Lung (tissue), 12 donors: ENCODE measurements around the gene SFMBT1. TPM values are rescaled to one million over a fixed set of nuclear protein-coding genes. Genes with fewer than 3 reads are reported as not detected.
A peak's percentile ranks its signal among the peaks of the same experiment; 100 is the strongest.

Source experiments
- ATAC-seq: fragments of 200-7000 bp; cut with Tn5 transposase; one replicate; pipeline ENCODE4 v1.9.1; 2020; ENCODE audit warnings: moderate number of reproducible peaks; ENCODE audit not compliant: insufficient read depth, low FRiP score
- DNase-seq, 3 donors: peaks; one replicate each; pipeline ENCODE4 v3.0.0-alpha.2; 2013 to 2017
- H3K27ac ChIP-seq, 2 donors: one replicate each; pipeline ENCODE4 v1.5.1; 2013; ENCODE audit warnings: mild to moderate bottlenecking in 2 of 2, moderate library complexity in 2 of 2, control low read depth in 1 of 2, inconsistent platforms in 1 of 2, low read depth in 1 of 2, low read length in 1 of 2
- H3K27me3 ChIP-seq, 3 donors: one replicate each; pipeline ENCODE4 v1.5.1; 2013; ENCODE audit warnings: low read length in 2 of 3; ENCODE audit not compliant: control insufficient read depth in 3 of 3, insufficient read depth in 3 of 3
- H3K36me3 ChIP-seq, 4 donors: one replicate each; pipeline ENCODE4 v1.5.1; 2013; ENCODE audit warnings: low read length in 4 of 4, mild to moderate bottlenecking in 1 of 4, moderate library complexity in 1 of 4; ENCODE audit not compliant: control insufficient read depth in 4 of 4, insufficient read depth in 4 of 4
- H3K4me1 ChIP-seq, 5 donors: one replicate each; pipeline ENCODE4 v1.5.1; 2013; ENCODE audit warnings: low read length in 5 of 5, mild to moderate bottlenecking in 2 of 5, moderate library complexity in 1 of 5; ENCODE audit not compliant: control insufficient read depth in 5 of 5, insufficient read depth in 5 of 5
- H3K4me3 ChIP-seq: one replicate; pipeline ENCODE4 v1.5.1; 2013; ENCODE audit warnings: mild to moderate bottlenecking, control low read depth, moderate library complexity
- H3K9ac ChIP-seq, 2 donors: one replicate each; pipeline ENCODE4 v1.5.1; 2013; ENCODE audit warnings: low read length in 2 of 2, control low read depth in 1 of 2; ENCODE audit not compliant: insufficient read depth in 1 of 2
- H3K9me3 ChIP-seq, 4 donors: one replicate each; pipeline ENCODE4 v1.5.1; 2013; ENCODE audit warnings: low read length in 3 of 4, mild to moderate bottlenecking in 1 of 4, moderate library complexity in 1 of 4; ENCODE audit not compliant: control insufficient read depth in 4 of 4, insufficient read depth in 3 of 4
- CTCF ChIP-seq: IDR thresholded peaks from 2 replicates; pipeline ENCODE4 v1.5.1; 2012; ENCODE audit warnings: mild to moderate bottlenecking; ENCODE audit errors: control extremely low read depth, extremely low read depth
- WGBS, 2 donors: extraction: QIAGEN DNeasy Blood & Tissue Kit; methylation state at CpG; one replicate each; pipeline ENCODE4 v1.1.7; 2013; 5-methylcytosine and 5-hydroxymethylcytosine counted together
- polyA plus RNA-seq, 2 donors: library from polyadenylated mRNA; stranded (reverse); fragments of 200-250 nt; gene quantifications; one replicate each; pipeline ENCODE4 v1.2.1, GENCODE V29; 2013
- total RNA-seq, 2 donors: library from RNA; depleted of rRNA in 1 of 2; stranded (reverse); fragments of >200 nt in 1 of 2; gene quantifications; one replicate each; pipeline ENCODE4 v1.2.1, GENCODE V29; 2014 to 2021
- donor health status: control.
- donor health status: control.
- donor health status: Bipolar disorder and iron deficiency.
- donor health status: healthy.
- donor health status: DM: yes; HTN: yes; CAD: no.

Gene SFMBT1
- total and polyA plus RNA-seq, 4 donors: 3.4 to 19.2 (median 9.7) TPM

- no peak overlapping the region for H3K9ac ChIP-seq
- DNase-seq (no peak), ATAC-seq (no peak)
- H3K4me1 ChIP-seq: peaks cover 5 to 41% (median 16%) of the 10 kb centered on the region in 5 donors
- H3K27ac ChIP-seq: peak overlapping the region in 1 of 2 donors; percentile 1
- peaks cover 0 to 2% (median 0%) of the 10 kb centered on the region in 4 donors for H3K36me3 ChIP-seq
- 63% methylated on average over 5 of the region's 5 CpGs for WGBS, 2 donors
- H3K4me3 ChIP-seq: no peak overlapping the region
- H3K9me3 ChIP-seq: no peaks in the 10 kb centered on the region
- no peaks in the 10 kb centered on the region for H3K27me3 ChIP-seq
- no peak for TF ChIP-seq CTCF
Measured at GRCh38 chr3:52895418-52895817, 150.5 kb downstream of the SFMBT1 start.

GRCh38 chr3:52894756-52895155 lies 151.1 kb downstream of the SFMBT1 start:
- H3K27ac ChIP-seq: no peak overlapping the region
- peaks cover 5 to 41% (median 17%) of the 10 kb centered on the region in 5 donors for H3K4me1 ChIP-seq
- no peak overlapping the region for H3K9ac ChIP-seq
- no peak for TF ChIP-seq CTCF
- no peaks in the 10 kb centered on the region for H3K9me3 ChIP-seq
- 74 to 83% methylated on average over 10 of the region's 10 CpGs for WGBS, 2 donors
- H3K27me3 ChIP-seq: no peaks in the 10 kb centered on the region
- no peak overlapping the region for H3K4me3 ChIP-seq
- ATAC-seq: no peak
- peaks cover 0 to 2% (median 0%) of the 10 kb centered on the region in 4 donors for H3K36me3 ChIP-seq
- DNase-seq: no peak

- H3K9ac ChIP-seq: no peak overlapping the region
- WGBS, 2 donors: 36 to 40% methylated on average over 4 of the region's 4 CpGs
- ATAC-seq (no peak), DNase-seq (peak in 1 of 3 donors; percentile 6)
- H3K27ac ChIP-seq: peak overlapping the region in 1 of 2 donors; percentile 66
- peaks cover 0 to 2% (median 0%) of the 10 kb centered on the region in 4 donors for H3K36me3 ChIP-seq
- no peak for TF ChIP-seq CTCF
- no peaks in the 10 kb centered on the region for H3K27me3 ChIP-seq
- H3K9me3 ChIP-seq: no peaks in the 10 kb centered on the region
- no peak overlapping the region for H3K4me3 ChIP-seq
- H3K4me1 ChIP-seq: peaks cover 5 to 41% (median 18%) of the 10 kb centered on the region in 5 donors
Measured at GRCh38 chr3:52893723-52894122, 152.2 kb downstream of the SFMBT1 start.

- Histone ChIP-seq H3K36me3 (peaks cover 0 to 2% (median 0%) of the 10 kb centered on the region in 4 donors), H3K4me1 (peaks cover 1 to 37% (median 18%) of the 10 kb centered on the region in 5 donors), H3K9me3 (no peaks in the 10 kb centered on the region), H3K27me3 (no peaks in the 10 kb centered on the region), H3K27ac (peak overlapping the region in 1 of 2 donors; percentile 72), H3K4me3 (no peak overlapping the region), H3K9ac (no peak overlapping the region)
- ATAC-seq (no peak), DNase-seq (no peak)
- 64 to 81% methylated on average over 8 of the region's 8 CpGs for WGBS, 2 donors
- TF ChIP-seq CTCF: no peak
Measured at GRCh38 chr3:52892625-52893311, 153.1 kb downstream of the SFMBT1 start.
